WTC11 (cell line): ENCODE data around the gene TNS2. TPM values are rescaled to one million over a fixed set of nuclear protein-coding genes. Genes with fewer than 3 reads are reported as not detected.
A peak's percentile ranks its signal among the peaks of the same experiment; 100 is the strongest.

ENCODE experiments used
- EMX1 ChIP-seq: fragments of 250-450 bp; sonication (Bioruptor Pico); IDR thresholded peaks from 2 replicates; pipeline ENCODE4 v1.8.0; 2021; ENCODE audit warnings: mild to moderate bottlenecking
- ERG ChIP-seq: fragments of 250-450 bp; sonication (Bioruptor Pico); IDR thresholded peaks from 2 replicates; pipeline ENCODE4 v1.8.0; 2021; ENCODE audit warnings: mild to moderate bottlenecking
- FOXJ3 ChIP-seq: sonication (generic); formaldehyde crosslinking; IDR thresholded peaks from 2 replicates; pipeline ENCODE4 v1.9.0; 2021; ENCODE audit warnings: missing genetic modification reagents, mild to moderate bottlenecking, borderline replicate concordance
- JAZF1 ChIP-seq: fragments of 250-450 bp; sonication (Bioruptor Pico); IDR thresholded peaks from 2 replicates; pipeline ENCODE4 v1.9.0; 2021; ENCODE audit warnings: moderate library complexity, mild to moderate bottlenecking, inconsistent platforms
- NR1H2 ChIP-seq: sonication (generic); formaldehyde crosslinking; IDR thresholded peaks from 2 replicates; pipeline ENCODE4 v1.9.0; 2021; ENCODE audit warnings: mild to moderate bottlenecking, moderate library complexity, missing genetic modification reagents
- PRRX2 ChIP-seq: fragments of 250-450 bp; sonication (Bioruptor Pico); IDR thresholded peaks from 2 replicates; pipeline ENCODE4 v1.8.0; 2021; ENCODE audit warnings: mild to moderate bottlenecking
- ZNF396 ChIP-seq: fragments of 250-450 bp; sonication (Bioruptor Pico); IDR thresholded peaks from 2 replicates; pipeline ENCODE4 v1.8.0; 2021; ENCODE audit warnings: mild to moderate bottlenecking, moderate library complexity, borderline replicate concordance
- ZNF416 ChIP-seq: fragments of 250-450 bp; sonication (Bioruptor Pico); IDR thresholded peaks from 2 replicates; pipeline ENCODE4 v1.9.0; 2021; ENCODE audit warnings: mild to moderate bottlenecking, inconsistent platforms
- total RNA-seq: library from RNA; stranded (reverse); gene quantifications from 3 replicates; pipeline ENCODE4 v1.2.3, GENCODE V29; 2021
- TF ChIP-seq, protein P1 (sequence below): fragments of 250-450 bp; sonication (Bioruptor Pico); IDR thresholded peaks from 2 replicates; pipeline ENCODE4 v1.9.0; 2021; ENCODE audit warnings: mild to moderate bottlenecking, borderline replicate concordance
- TF ChIP-seq, protein P2 (sequence below): sonication (generic); formaldehyde crosslinking; IDR thresholded peaks from 2 replicates; pipeline ENCODE4 v1.8.1; 2023; ENCODE audit warnings: mild to moderate bottlenecking, missing genetic modification reagents, borderline replicate concordance
- TF ChIP-seq, protein P3 (sequence below): fragments of 200-600 bp; IDR thresholded peaks from 2 replicates; pipeline ENCODE4 v1.8.0; 2022; ENCODE audit warnings: antibody characterized with exemption
- TF ChIP-seq, protein P4 (sequence below): sonication (generic); formaldehyde crosslinking; IDR thresholded peaks from 2 replicates; pipeline ENCODE4 v1.8.1; 2023; ENCODE audit warnings: mild to moderate bottlenecking, missing genetic modification reagents, moderate library complexity
- TF ChIP-seq, protein P5 (sequence below): sonication (generic); formaldehyde crosslinking; IDR thresholded peaks from 2 replicates; pipeline ENCODE4 v1.8.0; 2023; ENCODE audit warnings: mild to moderate bottlenecking, missing genetic modification reagents
- TF ChIP-seq, protein P6 (sequence below): sonication (generic); formaldehyde crosslinking; IDR thresholded peaks from 2 replicates; pipeline ENCODE4 v1.8.1; 2023; ENCODE audit warnings: mild to moderate bottlenecking, missing genetic modification reagents

The TNS2 gene
- total RNA-seq, 1 experiment from 2014 or later: 7.7 TPM

DNA sequence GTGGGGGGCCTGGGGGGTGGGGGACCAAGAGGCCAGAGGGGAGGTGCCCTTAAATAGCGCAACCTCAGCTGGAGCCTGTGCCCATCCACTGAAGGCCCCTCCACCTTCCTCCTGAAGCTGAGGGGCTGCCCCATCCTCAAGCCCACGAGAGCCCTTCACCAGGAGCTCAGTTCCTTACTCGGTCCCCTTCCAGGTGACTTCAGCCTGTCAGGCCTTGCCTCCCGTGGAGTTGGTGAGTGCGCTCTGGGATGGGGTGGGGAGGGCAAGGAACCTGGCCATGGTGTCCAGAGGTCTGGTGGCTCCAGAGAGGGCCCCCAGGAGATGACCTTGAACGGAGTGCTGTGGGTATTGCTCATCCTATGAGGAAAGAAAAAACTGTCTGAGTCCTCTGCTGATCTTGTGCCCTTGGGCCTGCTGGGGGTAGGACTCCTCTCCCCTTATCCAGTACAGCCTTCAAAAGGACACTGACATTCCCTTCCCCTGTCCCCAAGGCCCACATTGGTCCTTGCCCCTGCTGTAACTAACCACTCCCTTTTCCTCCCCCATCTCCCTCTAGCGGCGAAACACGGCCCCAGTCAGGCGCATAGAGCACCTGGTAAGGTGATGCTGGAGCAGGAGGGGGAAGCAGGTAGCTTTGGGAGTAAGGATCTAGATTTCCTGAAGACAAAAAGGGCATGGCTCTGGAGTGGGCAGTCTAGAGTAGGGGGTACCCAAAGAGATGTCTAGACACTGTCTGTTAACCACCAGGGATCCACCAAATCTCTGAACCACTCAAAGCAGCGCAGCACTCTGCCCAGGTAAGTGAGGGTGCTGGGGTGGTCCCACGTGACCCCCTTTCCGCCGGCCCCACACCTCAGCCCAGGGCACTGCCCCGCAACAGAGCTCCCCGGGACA lies 3.6 kb downstream of the TNS2 start (continued):
- TF ChIP-seq, protein P1, sequence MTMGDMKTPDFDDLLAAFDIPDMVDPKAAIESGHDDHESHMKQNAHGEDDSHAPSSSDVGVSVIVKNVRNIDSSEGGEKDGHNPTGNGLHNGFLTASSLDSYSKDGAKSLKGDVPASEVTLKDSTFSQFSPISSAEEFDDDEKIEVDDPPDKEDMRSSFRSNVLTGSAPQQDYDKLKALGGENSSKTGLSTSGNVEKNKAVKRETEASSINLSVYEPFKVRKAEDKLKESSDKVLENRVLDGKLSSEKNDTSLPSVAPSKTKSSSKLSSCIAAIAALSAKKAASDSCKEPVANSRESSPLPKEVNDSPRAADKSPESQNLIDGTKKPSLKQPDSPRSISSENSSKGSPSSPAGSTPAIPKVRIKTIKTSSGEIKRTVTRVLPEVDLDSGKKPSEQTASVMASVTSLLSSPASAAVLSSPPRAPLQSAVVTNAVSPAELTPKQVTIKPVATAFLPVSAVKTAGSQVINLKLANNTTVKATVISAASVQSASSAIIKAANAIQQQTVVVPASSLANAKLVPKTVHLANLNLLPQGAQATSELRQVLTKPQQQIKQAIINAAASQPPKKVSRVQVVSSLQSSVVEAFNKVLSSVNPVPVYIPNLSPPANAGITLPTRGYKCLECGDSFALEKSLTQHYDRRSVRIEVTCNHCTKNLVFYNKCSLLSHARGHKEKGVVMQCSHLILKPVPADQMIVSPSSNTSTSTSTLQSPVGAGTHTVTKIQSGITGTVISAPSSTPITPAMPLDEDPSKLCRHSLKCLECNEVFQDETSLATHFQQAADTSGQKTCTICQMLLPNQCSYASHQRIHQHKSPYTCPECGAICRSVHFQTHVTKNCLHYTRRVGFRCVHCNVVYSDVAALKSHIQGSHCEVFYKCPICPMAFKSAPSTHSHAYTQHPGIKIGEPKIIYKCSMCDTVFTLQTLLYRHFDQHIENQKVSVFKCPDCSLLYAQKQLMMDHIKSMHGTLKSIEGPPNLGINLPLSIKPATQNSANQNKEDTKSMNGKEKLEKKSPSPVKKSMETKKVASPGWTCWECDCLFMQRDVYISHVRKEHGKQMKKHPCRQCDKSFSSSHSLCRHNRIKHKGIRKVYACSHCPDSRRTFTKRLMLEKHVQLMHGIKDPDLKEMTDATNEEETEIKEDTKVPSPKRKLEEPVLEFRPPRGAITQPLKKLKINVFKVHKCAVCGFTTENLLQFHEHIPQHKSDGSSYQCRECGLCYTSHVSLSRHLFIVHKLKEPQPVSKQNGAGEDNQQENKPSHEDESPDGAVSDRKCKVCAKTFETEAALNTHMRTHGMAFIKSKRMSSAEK: no peak
- no peak for TF ChIP-seq EMX1
- no peak for TF ChIP-seq PRRX2 (CRISPR knock-in tag)
- TF ChIP-seq, protein P2, sequence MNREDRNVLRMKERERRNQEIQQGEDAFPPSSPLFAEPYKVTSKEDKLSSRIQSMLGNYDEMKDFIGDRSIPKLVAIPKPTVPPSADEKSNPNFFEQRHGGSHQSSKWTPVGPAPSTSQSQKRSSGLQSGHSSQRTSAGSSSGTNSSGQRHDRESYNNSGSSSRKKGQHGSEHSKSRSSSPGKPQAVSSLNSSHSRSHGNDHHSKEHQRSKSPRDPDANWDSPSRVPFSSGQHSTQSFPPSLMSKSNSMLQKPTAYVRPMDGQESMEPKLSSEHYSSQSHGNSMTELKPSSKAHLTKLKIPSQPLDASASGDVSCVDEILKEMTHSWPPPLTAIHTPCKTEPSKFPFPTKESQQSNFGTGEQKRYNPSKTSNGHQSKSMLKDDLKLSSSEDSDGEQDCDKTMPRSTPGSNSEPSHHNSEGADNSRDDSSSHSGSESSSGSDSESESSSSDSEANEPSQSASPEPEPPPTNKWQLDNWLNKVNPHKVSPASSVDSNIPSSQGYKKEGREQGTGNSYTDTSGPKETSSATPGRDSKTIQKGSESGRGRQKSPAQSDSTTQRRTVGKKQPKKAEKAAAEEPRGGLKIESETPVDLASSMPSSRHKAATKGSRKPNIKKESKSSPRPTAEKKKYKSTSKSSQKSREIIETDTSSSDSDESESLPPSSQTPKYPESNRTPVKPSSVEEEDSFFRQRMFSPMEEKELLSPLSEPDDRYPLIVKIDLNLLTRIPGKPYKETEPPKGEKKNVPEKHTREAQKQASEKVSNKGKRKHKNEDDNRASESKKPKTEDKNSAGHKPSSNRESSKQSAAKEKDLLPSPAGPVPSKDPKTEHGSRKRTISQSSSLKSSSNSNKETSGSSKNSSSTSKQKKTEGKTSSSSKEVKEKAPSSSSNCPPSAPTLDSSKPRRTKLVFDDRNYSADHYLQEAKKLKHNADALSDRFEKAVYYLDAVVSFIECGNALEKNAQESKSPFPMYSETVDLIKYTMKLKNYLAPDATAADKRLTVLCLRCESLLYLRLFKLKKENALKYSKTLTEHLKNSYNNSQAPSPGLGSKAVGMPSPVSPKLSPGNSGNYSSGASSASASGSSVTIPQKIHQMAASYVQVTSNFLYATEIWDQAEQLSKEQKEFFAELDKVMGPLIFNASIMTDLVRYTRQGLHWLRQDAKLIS: no peak
- TF ChIP-seq FOXJ3 (CRISPR knock-in tag): no peak
- TF ChIP-seq ZNF416 (CRISPR knock-in tag): no peak
- TF ChIP-seq, protein P3, sequence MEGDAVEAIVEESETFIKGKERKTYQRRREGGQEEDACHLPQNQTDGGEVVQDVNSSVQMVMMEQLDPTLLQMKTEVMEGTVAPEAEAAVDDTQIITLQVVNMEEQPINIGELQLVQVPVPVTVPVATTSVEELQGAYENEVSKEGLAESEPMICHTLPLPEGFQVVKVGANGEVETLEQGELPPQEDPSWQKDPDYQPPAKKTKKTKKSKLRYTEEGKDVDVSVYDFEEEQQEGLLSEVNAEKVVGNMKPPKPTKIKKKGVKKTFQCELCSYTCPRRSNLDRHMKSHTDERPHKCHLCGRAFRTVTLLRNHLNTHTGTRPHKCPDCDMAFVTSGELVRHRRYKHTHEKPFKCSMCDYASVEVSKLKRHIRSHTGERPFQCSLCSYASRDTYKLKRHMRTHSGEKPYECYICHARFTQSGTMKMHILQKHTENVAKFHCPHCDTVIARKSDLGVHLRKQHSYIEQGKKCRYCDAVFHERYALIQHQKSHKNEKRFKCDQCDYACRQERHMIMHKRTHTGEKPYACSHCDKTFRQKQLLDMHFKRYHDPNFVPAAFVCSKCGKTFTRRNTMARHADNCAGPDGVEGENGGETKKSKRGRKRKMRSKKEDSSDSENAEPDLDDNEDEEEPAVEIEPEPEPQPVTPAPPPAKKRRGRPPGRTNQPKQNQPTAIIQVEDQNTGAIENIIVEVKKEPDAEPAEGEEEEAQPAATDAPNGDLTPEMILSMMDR: peak; percentile 79
- TF ChIP-seq ERG (CRISPR knock-in tag): no peak
- TF ChIP-seq, protein P4, sequence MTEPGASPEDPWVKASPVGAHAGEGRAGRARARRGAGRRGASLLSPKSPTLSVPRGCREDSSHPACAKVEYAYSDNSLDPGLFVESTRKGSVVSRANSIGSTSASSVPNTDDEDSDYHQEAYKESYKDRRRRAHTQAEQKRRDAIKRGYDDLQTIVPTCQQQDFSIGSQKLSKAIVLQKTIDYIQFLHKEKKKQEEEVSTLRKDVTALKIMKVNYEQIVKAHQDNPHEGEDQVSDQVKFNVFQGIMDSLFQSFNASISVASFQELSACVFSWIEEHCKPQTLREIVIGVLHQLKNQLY: no peak
- TF ChIP-seq ZNF396 (CRISPR knock-in tag): no peak
- no peak for TF ChIP-seq NR1H2 (CRISPR knock-in tag)
- TF ChIP-seq, protein P5, sequence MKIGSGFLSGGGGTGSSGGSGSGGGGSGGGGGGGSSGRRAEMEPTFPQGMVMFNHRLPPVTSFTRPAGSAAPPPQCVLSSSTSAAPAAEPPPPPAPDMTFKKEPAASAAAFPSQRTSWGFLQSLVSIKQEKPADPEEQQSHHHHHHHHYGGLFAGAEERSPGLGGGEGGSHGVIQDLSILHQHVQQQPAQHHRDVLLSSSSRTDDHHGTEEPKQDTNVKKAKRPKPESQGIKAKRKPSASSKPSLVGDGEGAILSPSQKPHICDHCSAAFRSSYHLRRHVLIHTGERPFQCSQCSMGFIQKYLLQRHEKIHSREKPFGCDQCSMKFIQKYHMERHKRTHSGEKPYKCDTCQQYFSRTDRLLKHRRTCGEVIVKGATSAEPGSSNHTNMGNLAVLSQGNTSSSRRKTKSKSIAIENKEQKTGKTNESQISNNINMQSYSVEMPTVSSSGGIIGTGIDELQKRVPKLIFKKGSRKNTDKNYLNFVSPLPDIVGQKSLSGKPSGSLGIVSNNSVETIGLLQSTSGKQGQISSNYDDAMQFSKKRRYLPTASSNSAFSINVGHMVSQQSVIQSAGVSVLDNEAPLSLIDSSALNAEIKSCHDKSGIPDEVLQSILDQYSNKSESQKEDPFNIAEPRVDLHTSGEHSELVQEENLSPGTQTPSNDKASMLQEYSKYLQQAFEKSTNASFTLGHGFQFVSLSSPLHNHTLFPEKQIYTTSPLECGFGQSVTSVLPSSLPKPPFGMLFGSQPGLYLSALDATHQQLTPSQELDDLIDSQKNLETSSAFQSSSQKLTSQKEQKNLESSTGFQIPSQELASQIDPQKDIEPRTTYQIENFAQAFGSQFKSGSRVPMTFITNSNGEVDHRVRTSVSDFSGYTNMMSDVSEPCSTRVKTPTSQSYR: no peak
- TF ChIP-seq, protein P6, sequence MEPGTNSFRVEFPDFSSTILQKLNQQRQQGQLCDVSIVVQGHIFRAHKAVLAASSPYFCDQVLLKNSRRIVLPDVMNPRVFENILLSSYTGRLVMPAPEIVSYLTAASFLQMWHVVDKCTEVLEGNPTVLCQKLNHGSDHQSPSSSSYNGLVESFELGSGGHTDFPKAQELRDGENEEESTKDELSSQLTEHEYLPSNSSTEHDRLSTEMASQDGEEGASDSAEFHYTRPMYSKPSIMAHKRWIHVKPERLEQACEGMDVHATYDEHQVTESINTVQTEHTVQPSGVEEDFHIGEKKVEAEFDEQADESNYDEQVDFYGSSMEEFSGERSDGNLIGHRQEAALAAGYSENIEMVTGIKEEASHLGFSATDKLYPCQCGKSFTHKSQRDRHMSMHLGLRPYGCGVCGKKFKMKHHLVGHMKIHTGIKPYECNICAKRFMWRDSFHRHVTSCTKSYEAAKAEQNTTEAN (CRISPR knock-in tag): 0 out of 2 replicates have a peak, but pooled peaks have one; percentile 38
- TF ChIP-seq JAZF1 (CRISPR knock-in tag): no peak
